ENCODE measurements around the gene TACR1. TPM values are rescaled to one million over a fixed set of nuclear protein-coding genes. Genes with fewer than 3 reads are reported as not detected.
"Not testable (repeated sequence)": the region's sequence is repeated elsewhere in the genome, so short reads cannot be mapped to it uniquely, and the experiment has no call there.

Gene TACR1
- total RNA-seq, 2 donors from 2014 or later, result not detected

GRCh38 chr2:75175456-75175855, 23.9 kb downstream of the TACR1 start:
- H3K4me3 Mint-ChIP-seq, result no peak overlapping the region
- H3K4me1 Mint-ChIP-seq, result no peaks in the 10 kb centered on the region
- ATAC-seq (replicated peaks), result no peak
- H3K27ac Mint-ChIP-seq, result no peak overlapping the region
- H3K36me3 Mint-ChIP-seq (ENCODE audit: low read depth), result no peaks in the 10 kb centered on the region
- H3K27me3 Mint-ChIP-seq, result no peaks in the 10 kb centered on the region
- peaks cover 2% of the 10 kb centered on the region for H3K9me3 Mint-ChIP-seq

DNA sequence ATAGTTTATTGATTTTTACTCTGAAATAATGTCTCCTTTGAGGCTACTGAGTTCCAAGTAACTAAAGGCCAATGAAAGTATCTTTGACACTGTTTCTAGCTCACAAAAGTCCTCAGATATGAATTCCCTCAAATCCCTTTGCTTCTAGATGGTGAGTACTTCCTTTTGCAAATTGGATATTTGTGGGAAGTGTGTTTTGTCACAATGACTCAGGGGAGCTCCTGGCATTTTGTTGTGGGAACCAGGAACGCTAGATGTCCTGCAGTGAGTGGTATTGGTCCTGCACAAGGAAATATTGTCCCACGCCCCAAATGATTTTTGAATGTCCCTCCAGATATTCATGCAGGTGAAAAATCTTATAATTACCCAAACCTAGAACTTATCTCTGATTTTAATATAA, 24.3 kb downstream of the TACR1 start:
- no peak overlapping the region for H3K4me3 Mint-ChIP-seq
- H3K4me1 Mint-ChIP-seq, result no peaks in the 10 kb centered on the region
- no peak for ATAC-seq (replicated peaks)
- H3K9me3 Mint-ChIP-seq, result peaks cover 4% of the 10 kb centered on the region
- H3K36me3 Mint-ChIP-seq (ENCODE audit: low read depth), result no peaks in the 10 kb centered on the region
- H3K27ac Mint-ChIP-seq, result no peak overlapping the region
- H3K27me3 Mint-ChIP-seq, result no peaks in the 10 kb centered on the region

- Mint-ChIP-seq H3K4me3 (no peak overlapping the region), H3K36me3 (ENCODE audit: low read depth) (no peaks in the 10 kb centered on the region), H3K4me1 (no peaks in the 10 kb centered on the region), H3K27ac (no peak overlapping the region), H3K9me3 (peaks cover 4% of the 10 kb centered on the region), H3K27me3 (no peaks in the 10 kb centered on the region)
- ATAC-seq (replicated peaks), result no peak
Measured at GRCh38 chr2:75174519-75174918, 24.8 kb downstream of the TACR1 start.

DNA sequence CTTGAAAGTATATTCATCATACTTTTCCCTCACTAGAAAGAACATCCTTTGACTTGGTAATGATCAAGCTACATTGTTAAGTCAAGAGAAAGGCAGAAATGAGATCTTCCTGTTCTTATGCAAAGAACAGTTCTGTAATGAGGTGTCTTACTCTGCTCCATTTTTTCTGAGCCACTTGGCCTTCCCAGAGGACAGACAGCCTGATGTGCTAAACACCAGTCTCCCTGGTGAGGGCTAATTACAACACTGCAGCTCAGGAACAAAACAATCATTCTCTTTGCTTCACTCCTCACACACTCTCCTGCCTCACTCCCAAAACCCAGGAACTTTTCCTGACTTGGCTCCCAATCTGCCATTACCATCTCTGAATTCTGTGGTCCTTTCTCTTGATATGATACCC, 25.6 kb downstream of the TACR1 start:
- Mint-ChIP-seq H3K4me3 (no peak overlapping the region), H3K27me3 (no peaks in the 10 kb centered on the region)

DNA sequence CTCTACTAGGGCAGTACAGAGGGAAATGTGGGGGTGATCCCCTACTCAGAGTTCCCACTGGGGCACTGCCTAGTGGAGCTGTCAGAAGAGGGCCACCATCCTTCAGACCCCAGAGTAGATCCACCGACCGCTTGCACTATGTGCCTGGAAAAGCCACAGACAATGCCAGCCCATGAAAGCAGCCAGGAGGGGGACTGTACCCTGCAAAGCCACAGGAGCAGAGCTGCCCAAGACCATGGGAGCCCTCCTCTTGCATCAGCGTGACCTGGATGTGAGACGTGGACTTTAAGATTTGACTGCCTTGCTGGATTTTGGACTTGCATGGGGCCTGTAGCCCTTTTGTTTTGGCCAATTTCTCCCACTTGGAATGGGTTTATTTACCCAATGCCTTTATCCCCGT, 27.9 kb downstream of the TACR1 start:
- H3K27ac Mint-ChIP-seq; H3K4me3 Mint-ChIP-seq; ATAC-seq (replicated peaks); H3K9me3 Mint-ChIP-seq; H3K36me3 Mint-ChIP-seq (ENCODE audit: low read depth); H3K4me1 Mint-ChIP-seq; H3K27me3 Mint-ChIP-seq: not testable (repeated sequence)

More for the DNA sequence above, 25.6 kb downstream of the TACR1 start:
- Mint-ChIP-seq H3K9me3 (peaks cover 4% of the 10 kb centered on the region), H3K36me3 (ENCODE audit: low read depth) (no peaks in the 10 kb centered on the region), H3K4me1 (no peaks in the 10 kb centered on the region), H3K27ac (no peak overlapping the region)
- no peak for ATAC-seq (replicated peaks)

- Mint-ChIP-seq H3K4me3 (no peak overlapping the region), H3K27me3 (no peaks in the 10 kb centered on the region), H3K9me3 (peaks cover 4% of the 10 kb centered on the region), H3K36me3 (ENCODE audit: low read depth) (no peaks in the 10 kb centered on the region), H3K4me1 (no peaks in the 10 kb centered on the region), H3K27ac (no peak overlapping the region)
- ATAC-seq (replicated peaks), result no peak
Measured at GRCh38 chr2:75170889-75171288, 28.4 kb downstream of the TACR1 start.

DNA sequence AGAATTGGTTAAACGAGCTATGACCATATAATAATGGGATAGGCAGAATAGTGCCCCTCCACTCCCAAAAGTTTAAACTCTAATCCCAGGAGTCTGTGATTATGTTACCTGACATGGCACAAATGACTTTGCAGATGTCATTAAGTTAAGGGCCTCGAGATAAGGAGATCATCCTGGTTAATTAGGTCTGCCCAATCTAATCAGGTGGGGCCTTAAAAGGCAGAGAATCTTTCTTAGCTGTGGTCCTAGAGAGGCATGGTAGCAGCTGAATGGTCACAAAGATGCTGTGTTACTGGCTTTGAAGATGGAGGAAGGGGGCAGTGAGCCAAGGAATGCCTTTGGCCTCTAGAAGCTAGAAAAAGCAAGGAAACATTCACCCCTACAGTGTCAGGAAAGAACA, 31.1 kb downstream of the TACR1 start:
- H3K4me1 Mint-ChIP-seq, result no peaks in the 10 kb centered on the region
- H3K27ac Mint-ChIP-seq, result no peak overlapping the region
- H3K36me3 Mint-ChIP-seq (ENCODE audit: low read depth), result no peaks in the 10 kb centered on the region
- peaks cover 4% of the 10 kb centered on the region for H3K9me3 Mint-ChIP-seq
- ATAC-seq (replicated peaks), result no peak
- no peaks in the 10 kb centered on the region for H3K27me3 Mint-ChIP-seq
- H3K4me3 Mint-ChIP-seq, result no peak overlapping the region

DNA sequence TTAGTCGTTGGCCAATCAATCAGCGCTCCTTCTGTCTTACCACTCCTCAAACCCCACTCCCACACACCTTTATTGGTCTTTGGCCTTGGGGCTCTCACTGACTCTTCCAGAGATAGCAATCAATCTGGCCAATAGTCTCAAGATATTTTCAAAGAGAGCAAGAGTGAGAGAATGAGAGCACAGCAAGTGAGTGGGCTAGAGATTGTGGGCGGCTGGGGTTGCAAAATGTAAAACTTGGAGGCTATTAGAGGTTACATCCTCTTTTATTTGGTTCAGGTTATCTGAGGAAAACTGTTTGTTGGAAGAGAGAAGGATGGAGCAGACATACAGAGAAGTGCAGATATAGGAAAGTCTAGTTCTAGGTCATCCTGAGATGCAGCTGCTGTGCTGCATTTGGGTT, 32.8 kb downstream of the TACR1 start:
- no peak for ATAC-seq (replicated peaks)
- Mint-ChIP-seq H3K27me3 (no peaks in the 10 kb centered on the region), H3K9me3 (peaks cover 4% of the 10 kb centered on the region), H3K4me1 (no peaks in the 10 kb centered on the region), H3K27ac (no peak overlapping the region), H3K36me3 (ENCODE audit: low read depth) (no peaks in the 10 kb centered on the region), H3K4me3 (no peak overlapping the region)

- peak; percentile 60 for ATAC-seq (replicated peaks)
- no peaks in the 10 kb centered on the region for H3K9me3 Mint-ChIP-seq
- no peak overlapping the region for H3K27ac Mint-ChIP-seq
- no peak overlapping the region for H3K4me3 Mint-ChIP-seq
- H3K36me3 Mint-ChIP-seq (ENCODE audit: low read depth), result no peaks in the 10 kb centered on the region
- peaks cover 5% of the 10 kb centered on the region for H3K27me3 Mint-ChIP-seq
- H3K4me1 Mint-ChIP-seq, result no peaks in the 10 kb centered on the region
Measured at GRCh38 chr2:75162897-75163296, 36.4 kb downstream of the TACR1 start.

GRCh38 chr2:75162259-75162658, 37.1 kb downstream of the TACR1 start:
- Mint-ChIP-seq H3K27ac (no peak overlapping the region), H3K4me3 (no peak overlapping the region), H3K27me3 (peaks cover 5% of the 10 kb centered on the region), H3K4me1 (no peaks in the 10 kb centered on the region), H3K36me3 (ENCODE audit: low read depth) (no peaks in the 10 kb centered on the region), H3K9me3 (no peaks in the 10 kb centered on the region)
- no peak for ATAC-seq (replicated peaks)

GRCh38 chr2:75157435-75157834, 41.9 kb downstream of the TACR1 start:
- no peak overlapping the region for H3K4me3 Mint-ChIP-seq
- H3K9me3 Mint-ChIP-seq, result no peaks in the 10 kb centered on the region
- no peaks in the 10 kb centered on the region for H3K4me1 Mint-ChIP-seq
- no peaks in the 10 kb centered on the region for H3K36me3 Mint-ChIP-seq (ENCODE audit: low read depth)
- no peak overlapping the region for H3K27ac Mint-ChIP-seq
- ATAC-seq (replicated peaks), result no peak
- H3K27me3 Mint-ChIP-seq, result peaks cover 5% of the 10 kb centered on the region

- Mint-ChIP-seq H3K27ac (no peak overlapping the region), H3K9me3 (no peaks in the 10 kb centered on the region), H3K27me3 (peaks cover 5% of the 10 kb centered on the region), H3K4me1 (no peaks in the 10 kb centered on the region), H3K36me3 (ENCODE audit: low read depth) (no peaks in the 10 kb centered on the region), H3K4me3 (no peak overlapping the region)
- no peak for ATAC-seq (replicated peaks)
Measured at GRCh38 chr2:75155115-75155514, 44.2 kb downstream of the TACR1 start.

GRCh38 chr2:75153221-75153620, 46.1 kb downstream of the TACR1 start:
- Mint-ChIP-seq H3K4me1 (no peaks in the 10 kb centered on the region), H3K36me3 (ENCODE audit: low read depth) (no peaks in the 10 kb centered on the region), H3K27ac (no peak overlapping the region), H3K9me3 (no peaks in the 10 kb centered on the region), H3K4me3 (no peak overlapping the region), H3K27me3 (no peaks in the 10 kb centered on the region)
- no peak for ATAC-seq (replicated peaks)

DNA sequence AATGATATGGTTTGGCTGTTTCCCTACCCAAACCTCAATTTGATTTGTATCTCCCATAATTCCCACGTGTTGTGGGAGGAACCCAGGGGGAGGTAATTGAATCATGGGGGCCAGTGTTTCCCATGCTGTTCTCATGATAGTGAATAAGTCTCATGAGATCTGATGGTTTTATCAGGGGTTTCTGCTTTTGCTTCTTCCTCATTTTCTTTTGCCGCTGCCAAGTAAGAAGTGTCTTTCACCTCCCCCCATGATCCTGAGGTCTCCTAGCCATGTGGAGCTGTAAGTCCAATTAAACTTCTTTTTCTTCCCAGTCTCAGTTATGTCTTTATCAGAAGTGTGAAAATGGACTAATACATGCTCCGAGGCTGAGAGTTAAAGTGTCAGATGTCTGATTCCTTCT, 47.1 kb downstream of the TACR1 start:
- not testable (repeated sequence) for H3K9me3 Mint-ChIP-seq; ATAC-seq (replicated peaks); H3K4me3 Mint-ChIP-seq; H3K27ac Mint-ChIP-seq; H3K27me3 Mint-ChIP-seq; H3K36me3 Mint-ChIP-seq (ENCODE audit: low read depth); H3K4me1 Mint-ChIP-seq

DNA sequence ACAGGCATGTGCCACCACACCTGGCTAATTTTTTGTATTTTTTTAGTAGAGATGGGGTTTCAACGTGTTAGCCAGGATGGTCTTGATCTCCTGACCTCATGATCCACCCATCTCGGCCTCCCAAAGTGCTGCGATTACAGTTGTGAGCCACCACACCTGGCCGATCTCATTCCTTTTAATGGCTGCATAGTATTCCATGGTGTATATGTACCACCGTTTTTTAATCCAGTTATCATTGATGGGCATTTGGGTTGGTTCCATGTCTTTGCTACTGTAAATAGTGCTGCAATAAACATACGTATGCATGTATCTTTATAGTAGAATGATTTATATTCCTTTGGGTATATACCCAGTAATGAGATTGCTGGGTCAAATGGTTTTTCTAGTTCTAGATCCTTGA, 51.4 kb downstream of the TACR1 start:
- ATAC-seq (replicated peaks); H3K4me1 Mint-ChIP-seq; H3K27ac Mint-ChIP-seq; H3K36me3 Mint-ChIP-seq (ENCODE audit: low read depth); H3K4me3 Mint-ChIP-seq; H3K9me3 Mint-ChIP-seq; H3K27me3 Mint-ChIP-seq: not testable (repeated sequence)

DNA sequence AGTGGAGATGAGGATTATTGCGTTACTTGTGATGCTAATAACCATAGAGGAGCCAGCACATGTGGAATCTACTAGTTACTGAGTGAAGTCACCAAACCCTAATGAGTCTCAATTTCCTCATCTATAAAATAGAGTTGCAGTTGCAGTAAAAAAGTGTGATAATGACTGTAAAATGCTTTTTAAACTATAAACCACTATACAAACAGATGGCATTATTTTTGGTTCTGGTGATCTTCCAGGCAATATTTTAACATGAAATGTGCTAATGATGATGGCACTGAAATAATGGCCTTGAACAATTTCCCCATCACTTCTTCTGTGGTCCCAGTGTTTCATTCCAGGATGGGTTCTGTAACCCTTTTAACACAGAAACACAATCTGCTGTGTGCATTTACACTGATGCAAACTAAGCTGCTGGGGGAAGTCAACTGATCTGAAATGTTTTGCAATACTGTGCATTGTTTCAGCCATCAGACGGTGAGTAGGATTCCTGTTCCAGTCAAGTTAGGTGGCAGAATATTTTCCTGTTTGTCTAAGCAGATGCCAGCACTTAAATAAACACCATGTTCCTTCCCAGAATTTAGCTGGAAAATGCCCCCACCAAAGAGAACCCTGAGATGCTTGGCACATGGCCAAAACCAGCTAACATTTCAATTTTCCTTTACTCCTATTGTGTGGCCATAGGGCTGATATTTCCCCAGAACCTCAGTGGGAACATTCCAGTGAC, 52.6 kb downstream of the TACR1 start:
- Mint-ChIP-seq H3K27me3 (no peaks in the 10 kb centered on the region), H3K36me3 (ENCODE audit: low read depth) (no peaks in the 10 kb centered on the region)

More for the DNA sequence above, 52.6 kb downstream of the TACR1 start:
- Mint-ChIP-seq H3K4me1 (no peaks in the 10 kb centered on the region), H3K4me3 (no peak overlapping the region), H3K9me3 (no peaks in the 10 kb centered on the region), H3K27ac (no peak overlapping the region)
- ATAC-seq (replicated peaks), result no peak
